Gastroesophageal sphincter (tissue), 3 donors: Measurements from ENCODE around the gene SRRT.

Experiments
- EP300 ChIP-seq: sonication (generic); formaldehyde crosslinking; IDR thresholded peaks from one replicate; pipeline ENCODE4 v1.6.1; 2017; ENCODE audit warnings: antibody characterized with exemption, mild to moderate bottlenecking
- POLR2A ChIP-seq, 2 donors: fragments of 450-650 bp; IDR thresholded peaks; one replicate each; pipeline ENCODE4 v1.6.1; 2017; ENCODE audit warnings: antibody characterized with exemption in 2 of 2, mild to moderate bottlenecking in 2 of 2, moderate library complexity in 1 of 2
- TF ChIP-seq, protein P1 (sequence below), 4 experiments: fragments of 200-600 bp in 2 of 4; fragments of 450-650 bp in 2 of 4; sonication (generic) in 1 of 4; IDR thresholded peaks; one replicate each; pipeline ENCODE4 v1.5.1; 2017 to 2019; ENCODE audit warnings: antibody characterized with exemption in 4 of 4, mild to moderate bottlenecking in 2 of 4, moderate library complexity in 2 of 4

DNA sequence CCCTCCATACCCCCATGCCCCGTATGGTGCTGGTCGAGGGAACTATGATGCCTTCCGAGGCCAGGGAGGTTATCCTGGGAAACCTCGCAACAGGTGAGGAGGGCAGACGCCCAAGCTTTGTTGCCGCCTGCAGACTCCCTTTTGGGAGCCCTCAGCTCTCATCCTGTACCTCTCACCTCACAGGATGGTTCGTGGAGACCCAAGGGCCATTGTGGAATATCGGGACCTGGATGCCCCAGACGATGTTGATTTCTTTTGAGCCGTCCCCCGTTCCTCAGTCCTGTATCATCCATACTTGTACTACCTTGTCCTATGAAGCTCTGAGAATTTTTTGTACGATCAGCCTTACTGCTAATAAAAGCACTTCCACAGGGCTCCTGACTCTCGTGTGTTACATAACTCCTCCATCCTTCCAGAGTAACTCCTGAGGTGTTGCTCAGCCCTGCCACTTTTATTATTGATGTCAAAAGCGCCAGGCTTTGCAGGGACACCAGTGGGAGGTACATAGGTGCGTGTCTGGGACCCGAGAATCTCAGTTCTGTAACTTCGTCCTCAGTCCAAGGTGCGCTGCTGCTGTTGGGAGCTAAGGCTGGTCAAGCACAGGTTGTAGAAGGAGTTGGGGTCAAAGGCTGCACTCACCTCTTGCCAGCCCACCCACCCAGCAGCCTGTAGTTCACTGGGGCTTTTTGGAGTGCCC lies 13.5 kb downstream of the SRRT start:
- TF ChIP-seq EP300 (no peak), POLR2A (IDR thresholded peaks at IDR 0.05) (no peak)
- TF ChIP-seq, protein P1, sequence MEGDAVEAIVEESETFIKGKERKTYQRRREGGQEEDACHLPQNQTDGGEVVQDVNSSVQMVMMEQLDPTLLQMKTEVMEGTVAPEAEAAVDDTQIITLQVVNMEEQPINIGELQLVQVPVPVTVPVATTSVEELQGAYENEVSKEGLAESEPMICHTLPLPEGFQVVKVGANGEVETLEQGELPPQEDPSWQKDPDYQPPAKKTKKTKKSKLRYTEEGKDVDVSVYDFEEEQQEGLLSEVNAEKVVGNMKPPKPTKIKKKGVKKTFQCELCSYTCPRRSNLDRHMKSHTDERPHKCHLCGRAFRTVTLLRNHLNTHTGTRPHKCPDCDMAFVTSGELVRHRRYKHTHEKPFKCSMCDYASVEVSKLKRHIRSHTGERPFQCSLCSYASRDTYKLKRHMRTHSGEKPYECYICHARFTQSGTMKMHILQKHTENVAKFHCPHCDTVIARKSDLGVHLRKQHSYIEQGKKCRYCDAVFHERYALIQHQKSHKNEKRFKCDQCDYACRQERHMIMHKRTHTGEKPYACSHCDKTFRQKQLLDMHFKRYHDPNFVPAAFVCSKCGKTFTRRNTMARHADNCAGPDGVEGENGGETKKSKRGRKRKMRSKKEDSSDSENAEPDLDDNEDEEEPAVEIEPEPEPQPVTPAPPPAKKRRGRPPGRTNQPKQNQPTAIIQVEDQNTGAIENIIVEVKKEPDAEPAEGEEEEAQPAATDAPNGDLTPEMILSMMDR (IDR thresholded peaks at IDR 0.05) = no peak
